H1 (cell line): ENCODE results near the gene AKR1C8. TPM values are rescaled to one million over a fixed set of nuclear protein-coding genes. Genes with fewer than 3 reads are reported as not detected.

Experiments used
- CTCF ChIA-PET: fragments of 300-600 bp; sonication (Branson Sonifier 250); formaldehyde crosslinking; loops from one replicate; lab custom pipeline; 2021; ENCODE audit not compliant: partially characterized antibody; lab: Charles Lee
- POLR2A ChIA-PET: fragments of 300-600 bp; sonication (Branson Sonifier 250); formaldehyde crosslinking; loops from one replicate; lab custom pipeline; 2021; ENCODE audit warnings: inconsistent platforms; ENCODE audit not compliant: partially characterized antibody; lab: Charles Lee
- DNase-seq, 2 experiments: peaks; one replicate each; pipeline versions ENCODE4 v3.0.0 to v3.0.0-alpha.2; 2010 to 2022; ENCODE audit warnings: low spot score in 2 of 2, low read depth in 1 of 2, mixed read lengths in 1 of 2
- FAIRE-seq: peaks from 2 replicates; lab custom pipeline; 2011; peaks lifted over from hg19 to GRCh38; lab: Jason Lieb, UNC
- H2AFZ ChIP-seq: 2 replicates; pipeline ENCODE4 v1.8.1; 2012; ENCODE audit warnings: low read length, inconsistent platforms
- H2AK5ac ChIP-seq: 2 replicates; pipeline ENCODE4 v1.6.1; 2013; ENCODE audit warnings: low read depth, low read length
- H2BK120ac ChIP-seq: replicated peaks from 2 replicates; pipeline ENCODE3; 2013; ENCODE audit warnings: low read depth, low read length, inconsistent platforms
- H2BK12ac ChIP-seq: 2 replicates; pipeline ENCODE4 v1.6.1; 2013; ENCODE audit warnings: low read depth, low read length
- H2BK15ac ChIP-seq: 2 replicates; pipeline ENCODE4 v1.6.1; 2013; ENCODE audit warnings: low read length
- H2BK20ac ChIP-seq: 2 replicates; pipeline ENCODE4 v1.6.1; 2013; ENCODE audit warnings: low read length
- H2BK5ac ChIP-seq: 2 replicates; pipeline ENCODE4 v1.6.1; 2013; ENCODE audit warnings: low read depth, low read length
- H3K14ac ChIP-seq: 2 replicates; pipeline ENCODE4 v1.6.1; 2013; ENCODE audit warnings: inconsistent platforms; ENCODE audit not compliant: insufficient read length
- H3K18ac ChIP-seq: 2 replicates; pipeline ENCODE4 v1.6.1; 2013; ENCODE audit warnings: low read length; ENCODE audit errors: extremely low read depth
- H3K23ac ChIP-seq: 2 replicates; pipeline ENCODE4 v1.6.1; 2013; ENCODE audit warnings: inconsistent platforms; ENCODE audit not compliant: insufficient read length
- H3K23me2 ChIP-seq: 2 replicates; pipeline ENCODE4 v1.6.1; 2013; ENCODE audit warnings: low read depth, low read length
- H3K27ac ChIP-seq: 2 replicates; pipeline ENCODE4 v1.6.1; 2011; ENCODE audit warnings: low read depth, low read length, inconsistent platforms
- H3K27me3 ChIP-seq, 4 experiments: replicated peaks in 1 of 4; 1 replicate in 1 of 4; 2 replicates in 3 of 4; pipeline versions ENCODE4 v1.6.1 to v1.8.1; 2011 to 2013; ENCODE audit warnings: low read length in 3 of 4, mild to moderate bottlenecking in 3 of 4, inconsistent platforms in 2 of 4, mixed read lengths in 2 of 4, moderate library complexity in 1 of 4; ENCODE audit not compliant: control insufficient read depth in 3 of 4, insufficient read depth in 3 of 4; ENCODE audit errors: extremely low read depth in 1 of 4
- H3K36me3 ChIP-seq, 4 experiments: 2 replicates each; pipeline versions ENCODE4 v1.6.1 to v1.8.1; 2011 to 2013; ENCODE audit warnings: mild to moderate bottlenecking in 4 of 4, low read length in 3 of 4, moderate library complexity in 2 of 4, control low read depth in 1 of 4, inconsistent platforms in 1 of 4; ENCODE audit not compliant: insufficient read depth in 4 of 4, control insufficient read depth in 2 of 4
- H3K4ac ChIP-seq: replicated peaks from 2 replicates; pipeline ENCODE3; 2013; ENCODE audit warnings: low read length, low read depth, mixed read lengths, inconsistent platforms; ENCODE audit not compliant: insufficient read length
- H3K4me1 ChIP-seq, 4 experiments: replicated peaks in 1 of 4; 1 replicate in 1 of 4; 2 replicates in 3 of 4; pipeline versions ENCODE4 v1.6.1 to v1.8.1; 2011 to 2013; ENCODE audit warnings: low read length in 3 of 4, inconsistent platforms in 2 of 4, mixed read lengths in 1 of 4; ENCODE audit not compliant: insufficient read depth in 4 of 4, control insufficient read depth in 3 of 4
- H3K4me2 ChIP-seq, 2 experiments: 2 replicates each; pipeline versions ENCODE4 v1.6.1 to v1.8.1; 2011 to 2013; ENCODE audit warnings: low read depth in 2 of 2, low read length in 2 of 2, control low read depth in 1 of 2, inconsistent platforms in 1 of 2, mild to moderate bottlenecking in 1 of 2; ENCODE audit not compliant: insufficient read depth in 1 of 2
- H3K4me3 ChIP-seq, 4 experiments: fragments of 200-600, 300-600 bp in 1 of 4; sonication (generic), shearing (Covaris generic), sonication (Bioruptor Twin) in 1 of 4; 2 replicates each; pipeline versions ENCODE4 v1.5.1 to v1.8.1; 2011 to 2016; ENCODE audit warnings: low read length in 4 of 4, low read depth in 3 of 4, control low read depth in 2 of 4, inconsistent platforms in 2 of 4, mild to moderate bottlenecking in 2 of 4, mixed read lengths in 1 of 4, moderate library complexity in 1 of 4; ENCODE audit not compliant: insufficient read depth in 2 of 4; ENCODE audit errors: extremely low read depth in 1 of 4
- H3K56ac ChIP-seq: replicated peaks from 2 replicates; pipeline ENCODE3; 2013; ENCODE audit warnings: low read depth, mild to moderate bottlenecking, mixed read lengths, low read length, inconsistent platforms; ENCODE audit not compliant: insufficient read length
- H3K79me1 ChIP-seq: 2 replicates; pipeline ENCODE4 v1.6.1; 2013; ENCODE audit warnings: low read depth, low read length, control low read depth
- H3K79me2 ChIP-seq, 2 experiments: 2 replicates each; pipeline versions ENCODE4 v1.6.1 to v1.8.1; 2012 to 2013; ENCODE audit warnings: low read length in 2 of 2, mild to moderate bottlenecking in 2 of 2, inconsistent platforms in 1 of 2; ENCODE audit not compliant: insufficient read depth in 2 of 2, control insufficient read depth in 1 of 2
- H3K9ac ChIP-seq, 4 experiments: replicated peaks in 1 of 4; 1 replicate in 1 of 4; 2 replicates in 3 of 4; pipeline versions ENCODE4 v1.6.1 to v1.8.1; 2011 to 2013; ENCODE audit warnings: low read depth in 3 of 4, low read length in 3 of 4, control low read depth in 2 of 4, mild to moderate bottlenecking in 2 of 4, moderate library complexity in 2 of 4, inconsistent platforms in 1 of 4; ENCODE audit errors: extremely low read depth in 1 of 4
- H3K9me3 ChIP-seq, 2 experiments: 2 replicates each; pipeline versions ENCODE4 v1.6.1 to v1.8.1; 2012 to 2013; ENCODE audit warnings: mild to moderate bottlenecking in 2 of 2, moderate library complexity in 2 of 2, control low read depth in 1 of 2, inconsistent platforms in 1 of 2, low read depth in 1 of 2, low read length in 1 of 2, mixed read lengths in 1 of 2; ENCODE audit not compliant: insufficient read depth in 2 of 2
- H4K20me1 ChIP-seq, 2 experiments: replicated peaks in 1 of 2; 2 replicates each; pipeline versions ENCODE3 to v1.8.1; 2011 to 2013; ENCODE audit warnings: inconsistent platforms in 2 of 2, low read length in 2 of 2, mild to moderate bottlenecking in 1 of 2; ENCODE audit not compliant: insufficient read depth in 2 of 2, control insufficient read depth in 1 of 2
- H4K5ac ChIP-seq: 2 replicates; pipeline ENCODE4 v1.6.1; 2013; ENCODE audit warnings: low read length, low read depth, mixed read lengths, inconsistent platforms; ENCODE audit not compliant: insufficient read length
- H4K8ac ChIP-seq: 2 replicates; pipeline ENCODE4 v1.8.0; 2013; ENCODE audit warnings: mild to moderate bottlenecking, moderate library complexity, low read length, inconsistent platforms; ENCODE audit not compliant: insufficient read depth; ENCODE audit errors: extremely low read depth
- H4K91ac ChIP-seq: replicated peaks from 2 replicates; pipeline ENCODE3; 2013; ENCODE audit warnings: low read length, mixed read lengths, inconsistent platforms; ENCODE audit not compliant: insufficient read length
- BACH1 ChIP-seq: IDR thresholded peaks from 2 replicates; pipeline ENCODE4 v1.6.1; 2012; ENCODE audit warnings: low read length, improper control_type of control experiment
- CEBPB ChIP-seq: IDR thresholded peaks from 2 replicates; pipeline ENCODE4 v1.6.1; 2012; ENCODE audit warnings: low read depth, low read length
- CTBP2 ChIP-seq: IDR thresholded peaks from 2 replicates; pipeline ENCODE4 v1.7.0; 2011; ENCODE audit warnings: borderline replicate concordance, mild to moderate bottlenecking, moderate library complexity, mixed read lengths, low read length; ENCODE audit not compliant: insufficient read depth, insufficient read length
- FOSL1 ChIP-seq: IDR thresholded peaks from 2 replicates; pipeline ENCODE4 v1.6.1; 2011; ENCODE audit warnings: mild to moderate bottlenecking, low read depth, low read length, moderate library complexity; ENCODE audit not compliant: insufficient read depth
- POLR2A ChIP-seq, 2 experiments: IDR thresholded peaks; 1 replicate in 1 of 2; 2 replicates in 1 of 2; pipeline ENCODE4 v1.6.1; 2011; ENCODE audit warnings: low read depth in 2 of 2, low read length in 2 of 2, mild to moderate bottlenecking in 2 of 2; ENCODE audit errors: control extremely low read depth in 1 of 2
- POLR2AphosphoS5 ChIP-seq: IDR thresholded peaks from 2 replicates; pipeline ENCODE4 v1.6.1; 2011; ENCODE audit warnings: low read depth, low read length
- SIX5 ChIP-seq: IDR thresholded peaks from 2 replicates; pipeline ENCODE4 v1.6.1; 2011; ENCODE audit warnings: mild to moderate bottlenecking, low read depth, low read length
- TBP ChIP-seq: IDR thresholded peaks from 2 replicates; pipeline ENCODE4 v1.6.1; 2011; ENCODE audit warnings: low read depth, low read length, improper control_type of control experiment
- TCF12 ChIP-seq: IDR thresholded peaks from 2 replicates; pipeline ENCODE4 v1.6.1; 2011; ENCODE audit warnings: low read depth, mild to moderate bottlenecking, low read length
- WGBS, 2 experiments: shearing (Covaris generic) in 1 of 2; methylation state at CpG; one replicate each; pipeline versions ENCODE4 v1.1.6 to v1.1.7; 2013 to 2015; ENCODE audit warnings: low lambda C conversion rate in 2 of 2, mixed read lengths in 2 of 2, inconsistent platforms in 1 of 2, low coverage in 1 of 2, missing lambda C conversion rate in 1 of 2; ENCODE audit not compliant: insufficient replicate concordance in 2 of 2, insufficient coverage in 1 of 2, insufficient read length in 1 of 2; ENCODE audit errors: extremely low coverage in 1 of 2, missing lambda C conversion rate in 1 of 2; 5-methylcytosine and 5-hydroxymethylcytosine counted together
- polyA plus RNA-seq, 7 experiments: library from polyadenylated mRNA; depleted of rRNA in 3 of 7; stranded (reverse) in 5 of 7; unstranded in 2 of 7; fragments of >200 nt in 5 of 7; fragments of 200-250 nt in 2 of 7; gene quantifications; 1 replicate in 5 of 7; 2 replicates in 1 of 7; 4 replicates in 1 of 7; pipeline versions ENCODE4 v1.2.1 to v1.2.3, GENCODE V29; 2011 to 2013; ENCODE audit warnings: missing spikeins in 2 of 7, mixed read lengths in 2 of 7
- total RNA-seq: library from RNA; stranded (reverse); fragmentation: NEBNext Ultra II Directional; extraction: Animal tissue kit (Norgen Biotek cat#: 25700); gene quantifications from 2 replicates; pipeline ENCODE4 v1.2.1, GENCODE V29; 2021
- TF ChIP-seq, protein P1 (sequence below): IDR thresholded peaks from 2 replicates; pipeline ENCODE4 v1.6.1; 2012; ENCODE audit warnings: low read length, inconsistent platforms

Gene AKR1C8
- total and polyA plus RNA-seq, 2 of the 8 experiments (the other 6 are each of a cell fraction or from before 2014, with no cell fraction given) = not detected

GRCh38 chr10:5125315-5126044 lies 59.5 kb downstream of the AKR1C8 start:
- no peak overlapping the region for H3K14ac ChIP-seq
- FAIRE-seq = no peak
- no peak overlapping the region for H3K9ac ChIP-seq
- no peaks in the 10 kb centered on the region for H3K79me2 ChIP-seq
- H2BK5ac ChIP-seq = no peak overlapping the region
- no peak overlapping the region for H2AK5ac ChIP-seq
- no peak overlapping the region for H3K23ac ChIP-seq
- H2BK20ac ChIP-seq = no peak overlapping the region
- POLR2A ChIA-PET = no interaction called here
- no peak for DNase-seq
- no peak overlapping the region for H3K4ac ChIP-seq
- H3K18ac ChIP-seq = no peak overlapping the region
- H2BK12ac ChIP-seq = no peak overlapping the region
- H3K79me1 ChIP-seq = no peaks in the 10 kb centered on the region
- H3K4me3 ChIP-seq = no peak overlapping the region
- no peak overlapping the region for H2BK15ac ChIP-seq
- no peak overlapping the region for H3K56ac ChIP-seq
- H3K27me3 ChIP-seq = no peaks in the 10 kb centered on the region
- no peak overlapping the region for H3K27ac ChIP-seq
- no peak overlapping the region for H4K91ac ChIP-seq
- H4K5ac ChIP-seq = no peak overlapping the region
- H3K36me3 ChIP-seq = no peaks in the 10 kb centered on the region
- no peak overlapping the region for H2BK120ac ChIP-seq
- 97% methylated on average over 3 of the region's 3 CpGs; no CpG with 5 or more reads in 1 of the 2 experiments for WGBS, 2 experiments
- no peaks in the 10 kb centered on the region for H4K20me1 ChIP-seq
- no peak overlapping the region for H3K4me2 ChIP-seq
- no peak overlapping the region for H4K8ac ChIP-seq
- no peaks in the 10 kb centered on the region for H3K4me1 ChIP-seq
- H3K23me2 ChIP-seq = no peaks in the 10 kb centered on the region
- peaks cover 15 to 23% of the 10 kb centered on the region in 2 experiments for H3K9me3 ChIP-seq
- no peak overlapping the region for H2AFZ ChIP-seq
- TF ChIP-seq, protein P1, sequence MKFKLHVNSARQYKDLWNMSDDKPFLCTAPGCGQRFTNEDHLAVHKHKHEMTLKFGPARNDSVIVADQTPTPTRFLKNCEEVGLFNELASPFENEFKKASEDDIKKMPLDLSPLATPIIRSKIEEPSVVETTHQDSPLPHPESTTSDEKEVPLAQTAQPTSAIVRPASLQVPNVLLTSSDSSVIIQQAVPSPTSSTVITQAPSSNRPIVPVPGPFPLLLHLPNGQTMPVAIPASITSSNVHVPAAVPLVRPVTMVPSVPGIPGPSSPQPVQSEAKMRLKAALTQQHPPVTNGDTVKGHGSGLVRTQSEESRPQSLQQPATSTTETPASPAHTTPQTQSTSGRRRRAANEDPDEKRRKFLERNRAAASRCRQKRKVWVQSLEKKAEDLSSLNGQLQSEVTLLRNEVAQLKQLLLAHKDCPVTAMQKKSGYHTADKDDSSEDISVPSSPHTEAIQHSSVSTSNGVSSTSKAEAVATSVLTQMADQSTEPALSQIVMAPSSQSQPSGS = no peak
- TF ChIP-seq TCF12 (no peak), CTBP2 (no peak), SIX5 (no peak), POLR2AphosphoS5 (no peak), BACH1 (no peak), TBP (no peak), CEBPB (no peak), FOSL1 (no peak), POLR2A (IDR thresholded peaks at IDR 0.05; ENCODE audit: control extremely low read depth in 1 of 2, low read depth in 2 of 2, low read length in 2 of 2) (no peak)
- CTCF ChIA-PET = interaction anchor here (1.0 to 1.4 kb wide), 3 partner anchors 75 to 276 kb away, joined by 3 to 5 read pairs (median 3); no protein-coding TSS in a partner anchor
